Left forelimb (tissue), 1 donor: ENCODE results near the gene RGS11.

ENCODE experiments used
- DNase-seq: peaks from one replicate; pipeline ENCODE4 v3.0.0-alpha.2; 2018; ENCODE audit warnings: low spot score

The RGS11 gene

DNA sequence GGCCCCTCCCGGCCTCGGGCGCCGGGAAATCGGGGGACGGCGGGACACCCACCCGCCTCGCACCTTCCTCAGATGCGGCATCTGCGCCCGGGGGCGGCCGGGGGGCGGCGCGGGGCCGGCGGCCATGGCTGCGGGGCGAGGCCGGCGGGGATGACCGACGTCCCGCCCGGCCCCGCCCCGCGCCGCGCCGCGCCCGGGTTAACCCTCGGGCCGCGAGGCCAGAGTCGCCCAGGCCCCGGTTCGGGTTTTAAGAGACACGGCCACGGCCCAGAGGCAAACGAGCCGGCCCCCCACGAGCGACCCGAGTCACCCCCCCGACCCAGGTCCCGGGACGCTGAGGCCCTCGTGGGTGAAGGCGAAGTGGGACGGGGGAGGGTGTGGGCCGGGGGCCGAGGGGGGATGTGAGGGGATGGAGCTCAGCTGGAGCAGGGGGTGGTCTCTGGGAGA, at the start of gene RGS11:
Gene RGS11, minus strand, starts transcription at position 159 of the 447 bp plus-strand sequence. Its CDS starts 33 bp downstream, at position 126.
- no peak for DNase-seq

DNA sequence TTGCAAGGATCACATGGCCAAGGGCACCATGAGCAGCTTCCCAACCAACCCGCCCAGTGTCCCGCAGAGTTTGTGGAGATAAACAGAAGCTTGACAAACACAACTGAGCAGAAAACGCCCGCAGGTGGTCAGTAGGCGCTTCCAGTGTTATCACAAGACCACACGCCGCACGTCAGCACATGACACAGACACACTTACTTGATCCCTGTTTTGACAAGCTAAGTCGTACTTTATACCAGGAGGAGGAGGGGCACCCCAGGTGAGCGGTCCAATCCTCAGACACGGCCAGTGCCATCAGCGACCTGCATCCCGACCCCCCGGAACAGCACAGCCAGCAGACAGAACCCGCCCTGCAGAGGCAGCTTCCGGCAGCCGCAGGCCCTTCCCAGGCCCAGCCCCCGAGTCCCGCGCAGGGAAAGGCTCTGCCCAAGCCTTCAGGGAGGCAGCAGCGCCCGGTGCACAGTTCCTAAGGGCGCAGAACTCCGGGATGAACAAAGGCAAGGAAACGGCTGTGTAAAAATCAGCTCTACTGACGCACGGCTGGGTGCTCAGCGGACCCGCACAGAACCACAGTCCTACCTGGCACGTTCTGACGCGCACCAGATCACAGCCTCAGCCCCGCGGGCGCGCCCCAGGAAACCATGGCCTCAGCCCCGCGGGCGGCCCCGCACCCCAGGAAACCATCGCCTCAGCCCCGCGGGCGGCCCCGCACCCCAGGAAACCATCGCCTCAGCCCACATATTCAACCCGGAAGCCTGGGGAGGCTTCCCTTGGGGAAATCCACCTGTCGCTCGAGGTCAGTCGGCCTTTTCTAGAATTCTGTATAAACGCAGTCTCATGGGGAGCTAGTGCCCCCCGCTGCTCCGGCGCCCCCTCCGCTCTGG, 48.9 kb upstream of the RGS11 start:
- DNase-seq = no peak

DNA sequence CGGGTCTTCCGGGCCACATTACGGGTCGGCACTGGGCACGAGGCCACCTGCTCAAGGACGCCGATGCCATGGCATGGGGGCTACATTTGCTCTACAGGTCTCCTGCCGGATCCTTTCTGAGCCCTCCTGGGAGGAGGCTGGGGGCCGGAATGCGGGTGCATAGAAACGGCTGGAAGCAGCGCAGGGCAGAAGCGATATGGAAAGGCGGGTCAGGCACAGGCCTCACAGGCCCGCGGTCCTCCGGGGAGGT, 48.4 kb upstream of the RGS11 start:
- no peak for DNase-seq

DNA sequence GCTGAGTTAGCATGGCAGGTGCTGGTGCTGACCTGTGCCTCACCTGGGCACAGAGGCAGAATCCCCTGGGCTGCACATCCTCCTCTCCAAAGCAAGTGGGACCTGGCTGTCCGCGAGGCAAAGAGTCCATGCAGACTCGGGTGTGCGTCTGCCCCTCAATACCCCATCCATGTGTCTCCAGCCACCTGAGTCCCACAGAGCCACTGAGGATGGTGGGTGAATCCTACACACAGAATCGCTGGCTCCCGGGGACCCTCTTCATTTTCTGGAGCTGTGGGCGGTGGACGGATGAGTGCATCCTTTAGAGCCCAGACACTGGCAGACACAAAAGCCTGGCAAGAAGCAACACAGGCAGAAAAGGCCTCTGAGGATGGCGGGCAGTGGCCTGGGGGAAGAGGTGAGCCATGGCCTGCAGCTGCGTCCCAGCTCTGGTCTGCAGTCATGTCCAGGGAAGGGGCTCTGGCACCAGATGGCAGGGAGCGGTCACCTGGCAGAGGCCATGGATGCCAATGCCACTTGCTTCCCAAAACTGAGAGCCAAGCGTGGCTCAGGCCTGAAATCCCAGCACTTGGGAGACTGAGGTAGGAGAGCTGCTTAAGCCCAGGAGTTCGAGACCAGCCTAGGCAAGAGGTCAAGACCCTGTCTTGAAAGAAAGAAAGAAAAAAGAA, 46.9 kb upstream of the RGS11 start:
- DNase-seq = no peak

- no peak for DNase-seq
Measured at GRCh38 chr16:321532-321931, 45.8 kb upstream of the RGS11 start.

DNA sequence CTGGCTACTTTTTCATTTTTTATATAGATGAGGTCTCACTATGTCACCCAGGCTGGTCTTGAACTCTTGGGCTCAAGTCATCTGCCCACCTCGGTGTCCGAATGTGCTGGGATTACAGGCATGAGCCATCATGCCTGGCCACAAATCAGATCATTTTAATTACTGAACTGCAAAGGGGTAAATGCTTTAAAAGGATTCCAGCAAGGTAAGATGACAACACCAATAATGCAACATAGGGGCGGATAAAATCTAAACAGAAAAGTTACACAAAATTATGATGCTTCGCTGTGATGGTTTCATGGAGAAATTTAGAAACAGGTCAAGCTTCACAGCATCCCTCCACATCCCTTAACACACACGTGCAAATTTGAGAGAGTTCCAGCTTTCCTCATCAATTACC, 44.5 kb upstream of the RGS11 start:
- no peak for DNase-seq

DNA sequence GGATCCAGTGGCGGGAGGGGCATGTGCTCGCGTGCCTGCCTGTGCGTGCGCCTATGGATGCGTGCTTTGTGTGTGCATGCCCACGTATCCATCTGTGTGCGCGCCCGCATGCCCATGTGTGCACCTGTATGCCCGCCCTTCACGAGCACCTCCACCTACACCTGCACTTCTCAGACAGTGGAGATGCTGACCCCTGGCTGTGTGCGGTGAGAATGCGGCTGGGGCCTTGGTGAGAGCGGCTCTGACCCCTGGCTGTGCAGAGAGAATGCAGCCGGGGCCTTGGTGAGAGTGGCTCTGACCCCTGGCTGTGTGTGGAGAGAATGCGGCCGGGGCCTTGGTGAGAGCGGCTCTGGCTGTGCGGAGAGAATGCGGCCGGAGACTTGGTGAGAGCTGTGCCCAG, 42.9 kb upstream of the RGS11 start:
- no peak for DNase-seq

- no peak for DNase-seq
Measured at GRCh38 chr16:317583-317982, 41.8 kb upstream of the RGS11 start.

GRCh38 chr16:316741-317464, 41.2 kb upstream of the RGS11 start:
- DNase-seq = no peak

- no peak for DNase-seq
Measured at GRCh38 chr16:314795-315299, 39.1 kb upstream of the RGS11 start.

- no peak for DNase-seq
Measured at GRCh38 chr16:314351-314750, 38.6 kb upstream of the RGS11 start.

GRCh38 chr16:311725-312124, 36.0 kb upstream of the RGS11 start:
- DNase-seq = no peak

DNA sequence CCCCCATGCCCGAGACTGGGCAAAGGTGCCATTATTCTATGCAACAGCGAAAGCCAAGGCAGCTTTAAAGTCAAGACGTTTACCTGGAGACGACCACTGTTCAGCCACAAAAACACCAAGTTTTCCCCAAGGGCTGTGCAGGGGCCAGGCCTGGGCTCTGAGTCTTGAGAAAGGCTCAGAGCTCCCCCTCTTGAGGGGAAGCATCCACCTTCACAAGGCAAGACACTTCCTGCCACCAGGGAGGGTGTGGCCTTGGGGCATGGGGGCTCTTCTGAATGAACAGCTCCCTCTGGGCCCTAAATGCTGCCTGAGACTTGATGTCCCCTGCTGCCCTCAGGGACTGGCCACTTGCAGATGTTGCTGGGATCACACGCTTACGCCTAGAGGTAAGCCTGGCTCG, 33.7 kb upstream of the RGS11 start:
- no peak for DNase-seq

DNA sequence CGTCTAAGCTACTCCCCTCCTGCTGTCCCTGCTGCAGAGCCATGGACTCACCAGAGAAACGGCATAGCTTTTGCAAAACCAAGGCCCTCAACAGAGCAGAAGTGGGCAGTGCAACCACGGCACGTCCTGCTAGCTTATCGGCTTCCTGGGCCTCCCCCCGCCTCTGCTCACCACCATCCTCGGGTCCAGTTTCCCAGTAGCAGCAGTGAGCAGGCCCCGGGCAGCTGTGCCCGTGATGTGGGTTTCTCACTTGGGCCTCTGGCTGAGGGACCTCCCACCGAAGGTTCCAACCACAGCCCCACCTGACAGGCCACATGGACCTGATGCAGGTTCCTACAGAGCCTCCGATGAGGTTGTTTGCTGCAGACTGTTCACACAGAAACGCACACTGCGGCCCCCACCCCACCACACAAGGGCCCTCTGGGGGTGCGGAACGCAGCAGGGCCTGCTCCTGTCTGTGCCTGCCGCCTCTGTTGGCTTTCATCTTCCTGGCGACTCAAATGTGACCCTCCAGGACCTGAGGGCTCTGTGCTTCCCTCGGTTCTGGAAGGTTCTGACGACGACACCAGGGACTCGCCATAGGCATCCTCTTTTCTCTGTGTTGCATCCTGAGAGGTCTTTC, 32.1 kb upstream of the RGS11 start:
- no peak for DNase-seq

GRCh38 chr16:306911-307370, 31.2 kb upstream of the RGS11 start:
- DNase-seq = no peak

DNA sequence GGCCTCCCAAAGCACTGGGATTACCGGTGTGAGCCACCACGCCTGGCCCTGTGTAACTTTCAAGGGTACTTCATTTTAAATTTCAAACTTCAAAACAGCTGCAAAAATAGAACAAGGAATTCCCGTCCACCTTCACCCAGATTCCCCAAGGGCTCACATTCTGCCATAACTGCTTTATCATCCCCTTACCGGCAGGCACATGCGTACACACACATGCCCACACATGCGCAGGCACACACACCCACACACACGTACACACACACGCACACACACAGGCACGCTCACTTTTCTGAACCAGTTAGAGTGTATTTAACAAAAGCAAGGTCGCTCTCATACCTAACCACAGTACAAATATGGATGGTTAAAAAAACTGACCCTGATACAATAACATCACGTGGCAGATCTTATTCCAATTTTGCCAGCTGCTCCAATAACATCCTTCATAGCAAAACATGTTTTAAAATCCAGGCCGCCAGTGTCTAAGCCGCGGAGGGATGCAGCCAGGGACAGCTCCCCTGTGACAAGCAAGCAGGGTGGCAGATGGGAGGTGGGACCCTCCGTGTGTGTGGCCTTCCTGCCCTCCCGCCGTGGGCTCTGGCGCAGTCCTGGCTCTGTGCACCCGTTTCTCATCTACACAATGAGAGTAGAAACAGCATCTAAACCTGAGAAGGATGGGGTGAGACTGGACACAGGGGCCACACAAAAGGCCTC, 30.3 kb upstream of the RGS11 start:
- DNase-seq = no peak

DNA sequence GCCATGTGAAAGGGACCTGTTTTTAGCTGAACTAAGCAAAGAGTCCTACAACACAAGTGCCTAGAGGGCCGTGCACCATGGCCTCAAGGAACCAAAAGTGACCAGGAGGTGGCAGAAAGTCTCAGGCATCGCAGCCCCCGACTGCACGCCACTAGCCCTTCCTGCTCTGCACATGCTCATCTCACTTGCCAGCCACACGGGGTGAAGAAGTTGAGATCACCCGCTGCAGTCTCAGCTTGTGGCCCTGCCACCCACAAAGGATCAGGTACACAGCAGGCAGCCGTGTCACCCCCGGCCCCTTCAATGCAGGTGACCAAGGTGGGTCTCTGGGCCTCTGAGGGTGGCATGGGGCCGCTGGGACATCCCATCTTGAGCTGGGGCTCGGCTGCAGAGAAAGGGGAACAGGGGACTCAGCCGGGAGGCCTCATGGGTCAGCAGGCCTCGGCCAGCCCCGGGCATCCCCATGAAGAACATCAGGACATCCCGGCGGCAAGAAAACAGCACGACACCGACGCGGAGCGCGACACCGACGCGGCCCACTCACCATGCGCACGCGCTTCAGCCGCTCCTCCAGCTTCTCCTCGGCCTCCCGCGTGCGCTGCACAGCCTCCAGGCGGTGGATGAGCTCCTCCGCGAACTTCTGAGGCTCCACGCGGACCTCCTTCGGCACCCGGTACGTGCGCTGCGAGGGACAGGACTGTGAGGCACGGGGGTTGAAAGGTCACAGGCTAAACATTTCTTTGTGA, 28.2 kb upstream of the RGS11 start:
- no peak for DNase-seq

DNA sequence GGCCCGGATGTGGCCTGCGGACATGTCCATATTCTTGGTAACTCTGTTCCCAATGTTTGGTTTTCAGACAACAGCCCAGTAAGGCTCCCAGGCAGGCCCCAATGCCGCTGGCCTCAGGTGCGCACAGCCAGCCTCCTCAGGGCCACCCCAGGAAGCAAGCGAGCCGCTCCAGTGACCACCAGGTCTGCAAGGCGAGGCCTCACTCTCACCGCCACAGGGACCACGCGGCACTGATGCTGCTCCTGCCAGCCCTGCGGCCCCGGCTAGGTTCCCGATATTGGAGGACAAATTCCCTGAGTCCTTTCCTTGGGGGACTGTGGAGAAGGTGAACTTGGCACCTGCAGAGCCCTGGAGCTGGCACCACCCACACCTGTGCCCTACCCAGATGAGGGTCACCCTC, 26.2 kb upstream of the RGS11 start:
- DNase-seq = no peak

DNA sequence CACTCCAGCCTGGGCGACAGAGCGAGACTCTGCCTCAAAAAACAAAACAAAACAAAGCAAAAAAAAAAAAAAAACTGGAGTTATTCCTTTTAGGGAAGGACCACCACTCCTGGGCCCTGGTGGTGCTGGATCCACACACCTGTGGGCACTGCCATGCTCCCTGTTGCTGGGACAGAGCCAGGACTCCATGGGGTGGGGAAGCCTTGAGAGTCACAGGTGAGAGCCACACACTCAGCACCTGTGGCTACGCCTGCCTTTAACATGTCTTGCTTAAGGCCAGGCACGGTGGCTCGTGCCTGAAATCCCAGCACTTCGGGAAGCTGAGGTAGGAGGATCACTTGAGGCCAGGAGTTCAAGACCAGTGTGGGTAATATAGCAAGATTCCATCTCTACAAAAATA, 25.5 kb upstream of the RGS11 start:
- DNase-seq = no peak

- no peak for DNase-seq
Measured at GRCh38 chr16:297832-298231, 22.1 kb upstream of the RGS11 start.
